Nephron progenitor cell (in vitro differentiated cells): ENCODE results near the gene KANTR.

Experiments
- DNase-seq: peaks from one replicate; pipeline ENCODE4 v3.0.0; 2021
- H3K27ac Mint-ChIP-seq: 2 replicates; pipeline ENCODE4 v1.8.0; 2021; ENCODE audit warnings: mild to moderate bottlenecking, moderate library complexity, mixed read lengths
- H3K27me3 Mint-ChIP-seq: 2 replicates; pipeline ENCODE4 v1.8.0; 2021; ENCODE audit warnings: mild to moderate bottlenecking, low read depth, mixed read lengths; ENCODE audit not compliant: poor library complexity
- H3K36me3 Mint-ChIP-seq: 2 replicates; pipeline ENCODE4 v1.8.0; 2021; ENCODE audit warnings: low read depth, mixed read lengths
- H3K4me1 Mint-ChIP-seq: 2 replicates; pipeline ENCODE4 v1.8.0; 2021; ENCODE audit warnings: mixed read lengths
- H3K4me3 Mint-ChIP-seq: 2 replicates; pipeline ENCODE4 v1.8.0; 2021; ENCODE audit warnings: mild to moderate bottlenecking, moderate library complexity, mixed read lengths
- H3K9me3 Mint-ChIP-seq: 2 replicates; pipeline ENCODE4 v1.8.0; 2021; ENCODE audit warnings: mild to moderate bottlenecking, moderate library complexity, mixed read lengths
- CTCF ChIP-seq: fragments of 200-600 bp; sonication (generic); IDR thresholded peaks from 2 replicates; pipeline ENCODE4 v1.5.0; 2021; ENCODE audit warnings: antibody characterized with exemption

The KANTR gene

DNA sequence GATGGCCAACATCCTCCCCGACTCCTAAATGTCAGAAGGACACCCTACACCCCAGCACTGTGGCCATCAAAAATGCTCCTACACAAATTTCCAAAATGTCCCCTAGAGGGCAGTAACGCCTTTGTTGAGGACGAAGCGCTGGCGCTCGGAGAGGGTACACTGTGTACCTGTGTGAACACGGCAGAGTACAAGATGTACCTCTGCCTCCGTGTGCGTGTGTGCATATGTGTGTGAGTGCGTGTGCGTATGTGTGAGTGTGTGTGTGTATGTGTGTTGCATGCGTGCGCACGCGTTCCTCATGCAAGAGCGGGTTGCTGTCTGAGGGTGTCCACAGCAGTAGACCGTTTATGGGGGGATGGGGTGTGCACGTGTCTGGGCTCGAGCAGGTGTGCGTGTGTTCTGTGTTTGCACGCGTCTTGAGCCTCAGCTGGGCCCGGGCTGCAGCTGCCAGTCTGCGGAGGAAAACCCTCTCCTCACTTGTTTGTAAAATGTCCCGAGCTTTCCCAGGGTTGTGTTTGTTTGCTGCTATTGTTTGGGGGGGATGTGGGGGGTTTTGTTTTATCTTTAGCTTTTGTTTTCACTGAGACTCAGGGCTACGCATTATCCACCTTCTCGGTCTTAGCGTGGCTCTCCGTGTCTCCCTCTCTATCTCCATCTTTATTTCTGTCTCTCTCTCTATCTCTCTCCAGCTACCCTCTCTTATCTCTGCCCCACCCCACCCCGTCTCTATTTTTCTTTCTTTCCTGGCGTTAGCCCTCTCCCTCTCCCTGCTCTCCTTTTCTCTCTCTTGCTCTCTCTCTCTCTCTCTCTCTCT lies 22.1 kb upstream of the KANTR start:
- DNase-seq = peak; percentile 52
- H3K27me3 Mint-ChIP-seq = peaks cover 3% of the 10 kb centered on the region
- H3K4me1 Mint-ChIP-seq = peaks cover 19% of the 10 kb centered on the region
- H3K27ac Mint-ChIP-seq = no peak overlapping the region
- peaks cover 54% of the 10 kb centered on the region for H3K9me3 Mint-ChIP-seq
- TF ChIP-seq CTCF = peak; percentile 54
- H3K36me3 Mint-ChIP-seq = peaks cover 6% of the 10 kb centered on the region
- peak overlapping the region; percentile 81 for H3K4me3 Mint-ChIP-seq

GRCh38 chrX:53072418-53073114 lies 21.4 kb upstream of the KANTR start:
- no peak for DNase-seq
- Mint-ChIP-seq H3K9me3 (peaks cover 53% of the 10 kb centered on the region), H3K27me3 (peaks cover 3% of the 10 kb centered on the region), H3K4me1 (peaks cover 19% of the 10 kb centered on the region), H3K4me3 (peak overlapping the region; percentile 81), H3K36me3 (peaks cover 8% of the 10 kb centered on the region), H3K27ac (no peak overlapping the region)
- TF ChIP-seq CTCF = no peak

- peaks cover 3% of the 10 kb centered on the region for H3K27me3 Mint-ChIP-seq
- DNase-seq = no peak
- peak overlapping the region; percentile 96 for H3K27ac Mint-ChIP-seq
- peaks cover 53% of the 10 kb centered on the region for H3K9me3 Mint-ChIP-seq
- peaks cover 23% of the 10 kb centered on the region for H3K4me1 Mint-ChIP-seq
- peak overlapping the region; percentile 39 for H3K4me3 Mint-ChIP-seq
- TF ChIP-seq CTCF = no peak
- peaks cover 8% of the 10 kb centered on the region for H3K36me3 Mint-ChIP-seq
Measured at GRCh38 chrX:53073115-53073586, 20.8 kb upstream of the KANTR start.

GRCh38 chrX:53075011-53075410 lies 18.9 kb upstream of the KANTR start:
- Mint-ChIP-seq H3K9me3 (peaks cover 58% of the 10 kb centered on the region), H3K4me3 (no peak overlapping the region), H3K36me3 (peaks cover 8% of the 10 kb centered on the region), H3K27ac (peak overlapping the region; percentile 70), H3K27me3 (peaks cover 3% of the 10 kb centered on the region), H3K4me1 (peaks cover 34% of the 10 kb centered on the region)
- no peak for TF ChIP-seq CTCF
- DNase-seq = no peak

DNA sequence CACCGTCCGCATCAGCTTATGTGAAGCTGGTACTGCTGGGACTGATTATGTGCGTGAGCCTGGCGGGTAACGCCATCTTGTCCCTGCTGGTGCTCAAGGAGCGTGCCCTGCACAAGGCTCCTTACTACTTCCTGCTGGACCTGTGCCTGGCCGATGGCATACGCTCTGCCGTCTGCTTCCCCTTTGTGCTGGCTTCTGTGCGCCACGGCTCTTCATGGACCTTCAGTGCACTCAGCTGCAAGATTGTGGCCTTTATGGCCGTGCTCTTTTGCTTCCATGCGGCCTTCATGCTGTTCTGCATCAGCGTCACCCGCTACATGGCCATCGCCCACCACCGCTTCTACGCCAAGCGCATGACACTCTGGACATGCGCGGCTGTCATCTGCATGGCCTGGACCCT lies 17.3 kb upstream of the KANTR start:
- Mint-ChIP-seq H3K4me1 (peaks cover 41% of the 10 kb centered on the region), H3K4me3 (no peak overlapping the region), H3K36me3 (peaks cover 8% of the 10 kb centered on the region), H3K27me3 (peaks cover 3% of the 10 kb centered on the region), H3K9me3 (peaks cover 59% of the 10 kb centered on the region), H3K27ac (peak overlapping the region; percentile 34)
- no peak for TF ChIP-seq CTCF
- DNase-seq = no peak
